Inferior parietal cortex (tissue), 1 donor: ENCODE results near the gene RAB28.

Experiments
- DNase-seq: peaks from one replicate; pipeline ENCODE4 v3.0.0-alpha.2; 2016; ENCODE audit errors: extremely low spot score

Gene RAB28

DNA sequence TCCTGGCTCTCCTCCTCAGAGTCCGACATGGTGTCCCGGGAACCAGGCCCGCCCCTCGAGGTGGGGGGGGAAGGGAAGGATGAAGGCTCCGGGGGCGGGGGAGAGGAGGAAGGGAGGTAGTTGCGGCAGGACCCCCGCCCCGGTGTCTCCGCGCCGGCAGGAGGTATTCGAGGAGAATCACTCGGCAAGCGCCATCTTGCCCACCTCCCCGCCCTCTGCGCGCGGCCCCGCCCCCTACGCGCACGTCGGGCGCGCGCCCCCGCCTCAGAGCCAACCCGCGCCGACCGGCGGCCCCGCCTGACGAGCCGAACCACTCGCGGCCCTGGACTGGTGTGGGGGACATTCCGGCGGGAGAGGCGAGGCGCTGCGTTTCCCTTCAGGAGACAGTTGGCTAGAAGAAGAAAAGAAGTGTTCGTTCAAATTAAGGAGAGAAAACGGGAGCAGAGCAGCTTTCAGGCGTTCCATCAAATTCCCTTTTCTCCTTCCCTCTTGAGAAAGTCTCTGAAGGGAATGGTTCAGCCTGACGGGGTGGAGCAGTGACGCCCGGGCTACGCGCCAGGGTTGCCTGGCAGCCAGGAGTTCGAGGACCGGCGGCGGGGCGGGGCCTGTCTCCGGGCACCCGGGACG lies at the start of gene RAB28:
RAB28 (minus strand) TSS at position 219 of the 627 bp plus-strand sequence.
- peak; percentile 97 for DNase-seq

DNA sequence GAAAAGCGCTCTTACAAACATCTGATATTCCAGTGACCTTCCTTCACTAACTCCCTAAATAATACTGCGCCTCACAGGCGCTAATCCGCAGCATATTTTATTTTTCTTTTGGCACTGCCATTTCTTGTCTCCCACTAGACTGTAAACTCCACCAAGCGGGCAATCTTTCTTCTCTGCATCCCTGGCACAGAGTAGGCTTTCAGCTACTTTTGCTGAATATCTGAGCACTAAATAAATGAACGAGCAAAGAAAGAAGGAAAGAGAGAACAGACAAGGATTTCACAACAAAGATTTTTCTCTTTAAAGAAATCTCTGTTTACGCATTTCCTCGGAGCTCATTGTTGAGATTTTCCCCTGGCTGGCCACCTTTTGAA lies 47.5 kb upstream of the RAB28 start:
- no peak for DNase-seq

DNA sequence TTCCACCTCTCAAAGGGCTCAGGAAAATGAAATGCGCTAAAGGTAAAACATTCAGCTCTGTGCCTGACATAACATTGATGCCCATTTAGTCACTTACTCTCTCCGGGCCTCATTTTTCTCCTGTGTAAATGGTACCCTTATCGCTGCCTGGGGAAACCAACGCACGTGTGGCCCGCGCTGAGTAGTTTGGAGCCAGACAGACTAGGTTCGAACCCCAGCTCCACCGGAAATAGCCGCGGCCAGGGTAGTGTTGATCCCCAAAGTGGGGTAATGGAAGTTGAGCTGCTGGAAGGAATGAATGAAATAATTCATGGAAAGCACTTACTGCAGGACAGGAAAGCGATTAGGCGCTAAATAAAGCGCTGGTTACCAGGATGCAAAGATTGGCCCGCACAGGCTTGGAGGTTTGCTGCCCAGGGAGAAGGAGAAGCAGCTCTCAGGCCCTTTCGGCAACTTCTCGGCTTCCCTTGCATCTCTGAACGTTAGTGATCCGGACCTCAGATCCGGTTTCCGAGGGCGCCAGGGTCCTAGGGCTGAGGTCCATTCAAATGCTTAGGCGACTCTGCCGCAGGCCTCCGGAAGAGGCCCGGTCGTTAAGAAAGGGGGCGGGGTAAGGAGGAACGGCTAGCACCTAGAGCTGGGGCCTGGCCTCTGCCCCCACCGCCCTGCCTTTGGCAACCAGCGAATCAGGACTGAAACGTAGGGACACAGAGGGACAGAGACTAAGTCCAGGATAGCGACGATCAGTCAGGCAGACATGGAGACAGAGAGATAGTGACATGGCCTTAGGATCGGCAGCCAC lies 46.9 kb upstream of the RAB28 start:
- DNase-seq: no peak

DNA sequence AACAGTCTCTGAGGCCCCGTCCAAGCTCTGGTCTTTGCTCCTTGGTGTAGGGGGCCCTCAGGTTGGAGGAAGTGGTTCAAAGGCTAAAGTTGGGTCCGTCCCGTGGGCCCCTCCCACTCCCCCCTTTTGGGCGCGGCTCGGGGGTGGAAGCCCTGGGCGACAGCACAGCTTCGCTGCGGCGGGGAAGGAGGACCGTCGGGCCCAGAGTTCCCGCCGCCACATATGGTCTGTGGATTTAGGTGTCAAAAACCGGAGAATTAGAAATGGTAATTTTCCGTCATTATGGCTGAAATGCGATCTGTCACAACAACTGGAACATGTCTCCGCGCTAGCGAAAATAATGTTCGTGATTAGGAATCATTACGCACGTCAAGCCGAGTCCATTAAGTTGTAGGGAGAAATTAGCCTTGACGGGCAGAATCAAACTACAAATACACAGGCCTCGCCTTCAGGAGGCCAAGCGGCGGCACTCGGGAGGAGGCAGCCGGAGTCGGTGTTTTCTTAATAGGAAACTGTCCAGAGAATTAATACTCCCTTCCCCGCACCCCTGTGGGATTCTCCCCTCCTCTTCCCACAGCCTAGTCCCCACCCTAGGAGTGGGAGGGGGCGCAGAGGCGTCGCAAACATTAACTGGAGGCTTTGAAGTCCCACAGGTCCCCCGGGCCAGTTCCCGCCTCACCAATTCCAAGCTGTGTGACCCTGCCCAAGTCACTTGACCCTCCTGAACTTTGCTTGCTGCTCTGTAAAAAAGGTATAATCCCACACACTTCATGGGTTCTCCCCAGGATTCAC lies 45.2 kb upstream of the RAB28 start:
- no peak for DNase-seq

DNA sequence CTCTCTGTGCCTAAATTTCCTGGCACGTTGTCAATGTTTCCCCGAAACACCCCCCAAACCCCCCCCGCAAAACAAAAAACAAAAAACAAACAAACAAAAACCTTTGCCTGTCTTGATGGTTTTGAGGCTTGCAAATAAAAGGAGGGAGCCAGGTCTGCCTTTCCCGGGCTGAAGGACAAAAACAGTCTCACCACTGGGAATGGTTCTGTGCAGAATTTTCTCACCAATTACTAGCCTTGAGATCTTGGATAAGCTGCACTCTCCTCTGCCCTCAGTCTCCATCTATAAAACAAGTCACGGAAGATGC lies 44.6 kb upstream of the RAB28 start:
- no peak for DNase-seq

DNA sequence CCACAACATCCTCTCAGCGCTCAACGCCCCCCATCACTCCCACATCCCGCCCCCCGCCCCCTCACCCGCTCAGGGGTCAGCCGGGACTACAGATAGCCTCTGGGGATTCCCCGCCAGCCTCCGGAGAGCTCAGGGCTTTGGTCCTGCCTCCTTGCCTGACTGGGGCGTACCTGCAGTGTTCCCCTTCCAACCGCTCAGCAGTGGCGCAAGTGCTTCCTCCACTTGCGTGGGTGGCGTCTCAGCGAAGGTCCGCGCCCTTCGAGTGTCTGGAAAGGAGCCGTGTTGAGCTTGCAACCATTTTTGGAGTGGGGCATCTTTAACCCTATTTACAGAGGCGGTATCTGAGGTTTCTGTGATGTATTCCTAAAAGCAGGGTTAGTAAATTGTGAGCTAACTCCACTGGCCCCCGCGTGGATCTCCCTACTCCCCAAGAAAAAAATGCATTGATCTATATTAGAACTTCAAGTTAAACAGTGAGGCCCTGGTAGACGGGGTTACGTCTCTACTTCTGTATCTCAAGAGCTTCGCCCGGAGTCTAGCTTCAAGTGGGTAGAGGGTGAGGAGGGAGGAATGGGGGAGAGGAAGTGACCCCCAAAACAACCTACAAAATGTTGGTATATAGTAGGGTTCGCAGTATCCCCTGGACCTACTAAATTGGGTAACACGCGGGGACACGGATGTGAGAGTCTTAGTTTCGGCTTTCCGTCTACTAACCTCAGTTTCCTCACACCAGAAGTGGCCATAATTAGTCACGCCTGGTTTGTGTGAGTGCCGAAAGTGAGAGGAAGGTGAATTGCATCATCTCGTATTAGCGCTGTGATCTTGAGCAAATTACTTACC lies 44.1 kb upstream of the RAB28 start:
- DNase-seq: no peak

DNA sequence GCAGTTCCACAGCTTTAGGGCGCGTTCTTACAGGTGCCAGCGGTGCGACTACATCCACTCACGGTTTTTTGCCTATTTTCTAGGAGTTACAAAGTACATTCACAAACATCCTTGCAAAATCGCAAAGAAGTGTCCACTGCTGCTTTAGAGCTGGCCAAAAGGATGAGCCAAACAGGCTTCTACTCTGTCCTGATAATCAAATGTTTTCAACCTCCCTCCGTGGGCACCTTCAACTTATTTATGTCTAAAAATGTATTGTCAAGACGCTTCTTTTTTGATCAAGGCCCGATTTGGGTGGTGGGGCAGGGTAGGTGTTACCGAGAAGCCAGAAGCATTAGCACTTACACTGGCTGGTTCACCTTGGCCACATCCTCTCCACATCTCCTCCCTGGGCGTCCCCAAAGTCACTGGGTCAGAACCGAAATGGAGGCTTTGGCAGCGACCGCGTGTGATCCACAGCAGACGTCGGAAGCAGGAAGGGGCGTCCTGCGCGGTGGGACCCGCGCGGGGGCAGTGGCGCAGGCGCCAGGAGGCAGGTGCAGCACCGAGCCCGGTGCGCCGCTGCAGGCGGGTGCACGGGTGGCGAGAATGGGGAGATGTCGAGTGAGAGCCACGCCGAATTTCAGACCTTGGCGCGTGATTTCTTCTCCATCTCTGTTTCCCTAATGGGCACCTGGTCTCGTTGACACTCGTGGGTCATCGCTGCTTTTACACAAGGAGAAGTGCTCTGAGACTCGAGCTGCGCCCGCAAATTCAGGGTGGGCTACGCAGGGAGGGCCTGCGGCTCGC lies 43.2 kb upstream of the RAB28 start:
- no peak for DNase-seq

DNA sequence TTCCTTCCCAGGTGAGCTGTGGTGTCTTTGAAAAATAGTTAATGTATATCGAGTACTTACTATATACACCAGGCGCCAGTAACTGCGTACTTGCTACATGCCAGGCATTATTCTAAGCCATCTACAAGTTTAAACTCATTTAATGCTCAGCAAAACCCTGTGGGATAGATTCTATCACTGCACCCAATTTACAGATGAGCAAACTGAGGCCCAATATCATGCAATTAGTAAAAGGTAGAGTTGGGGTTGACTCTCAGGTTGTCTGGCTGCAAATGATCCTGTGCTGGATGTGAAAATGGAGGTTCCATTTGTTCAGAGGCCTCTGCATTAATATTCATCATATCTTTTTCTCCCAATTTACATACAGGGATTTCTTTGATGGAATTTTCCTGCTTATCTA lies 42.5 kb upstream of the RAB28 start:
- DNase-seq: no peak

DNA sequence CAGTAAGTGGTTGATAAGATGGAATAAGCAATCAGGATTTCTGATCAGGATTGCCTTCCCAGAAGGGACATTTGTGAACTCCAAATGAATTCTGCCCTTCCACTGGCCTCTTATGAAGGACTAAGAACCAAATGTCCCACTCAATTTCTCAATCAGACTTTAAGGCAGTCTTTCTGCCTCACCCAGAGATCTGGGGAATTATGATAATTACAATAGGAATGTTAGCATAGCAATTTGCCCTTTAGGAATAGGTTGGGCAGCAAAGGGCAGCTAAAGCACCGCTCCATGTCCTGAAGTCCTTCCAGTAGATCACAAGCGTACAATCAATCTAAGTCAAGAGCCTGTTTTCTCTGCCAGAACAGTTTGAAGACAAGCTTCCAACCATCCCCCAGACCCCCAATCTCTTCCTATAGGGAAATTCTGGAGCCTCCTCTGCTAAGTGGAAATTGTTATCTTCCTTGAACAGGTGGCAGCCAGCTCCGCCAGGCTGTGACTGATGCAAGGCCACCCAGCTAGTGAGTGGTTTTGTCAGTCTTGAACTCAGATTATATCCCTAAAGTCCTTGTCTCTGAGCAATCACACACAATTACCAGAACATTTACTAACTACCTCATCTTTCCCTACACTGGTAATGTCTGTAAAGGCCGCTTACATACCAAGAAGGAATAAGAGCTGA lies 41.6 kb upstream of the RAB28 start:
- no peak for DNase-seq

DNA sequence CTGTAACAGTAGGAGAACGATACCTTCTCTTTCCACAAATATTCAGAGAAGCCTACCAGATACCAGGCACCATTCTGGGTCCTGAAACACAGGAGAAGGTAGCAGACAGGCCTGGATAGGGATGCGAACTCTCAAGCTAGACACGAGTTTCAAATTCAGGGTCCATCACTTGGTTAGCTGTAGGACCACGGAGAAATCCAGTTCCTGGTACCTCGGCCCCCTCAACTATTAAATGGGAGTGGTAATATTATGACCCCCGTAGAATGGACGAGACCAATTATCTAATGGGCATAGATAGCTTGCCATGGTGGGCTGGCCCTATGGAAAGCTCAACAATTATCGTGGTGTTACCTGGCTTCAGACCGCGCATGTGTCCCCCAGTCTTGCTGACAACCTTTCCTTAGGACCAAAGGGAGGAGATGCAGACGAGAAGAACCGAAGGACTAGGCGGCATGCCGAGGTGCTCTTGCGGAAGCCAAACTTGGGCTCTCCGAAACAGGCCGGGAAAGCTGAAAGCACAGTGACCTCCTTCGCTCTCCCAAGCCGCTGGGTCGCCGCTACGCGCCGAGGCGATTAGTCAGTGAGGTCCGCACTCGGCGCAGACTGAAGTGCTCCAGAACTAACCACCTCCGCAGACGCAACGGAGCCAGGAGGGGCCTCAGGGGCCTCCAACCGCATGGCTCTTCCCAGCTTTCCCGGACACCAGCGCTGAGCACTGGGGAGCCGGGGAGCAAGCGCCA lies 40.5 kb upstream of the RAB28 start:
- no peak for DNase-seq

DNA sequence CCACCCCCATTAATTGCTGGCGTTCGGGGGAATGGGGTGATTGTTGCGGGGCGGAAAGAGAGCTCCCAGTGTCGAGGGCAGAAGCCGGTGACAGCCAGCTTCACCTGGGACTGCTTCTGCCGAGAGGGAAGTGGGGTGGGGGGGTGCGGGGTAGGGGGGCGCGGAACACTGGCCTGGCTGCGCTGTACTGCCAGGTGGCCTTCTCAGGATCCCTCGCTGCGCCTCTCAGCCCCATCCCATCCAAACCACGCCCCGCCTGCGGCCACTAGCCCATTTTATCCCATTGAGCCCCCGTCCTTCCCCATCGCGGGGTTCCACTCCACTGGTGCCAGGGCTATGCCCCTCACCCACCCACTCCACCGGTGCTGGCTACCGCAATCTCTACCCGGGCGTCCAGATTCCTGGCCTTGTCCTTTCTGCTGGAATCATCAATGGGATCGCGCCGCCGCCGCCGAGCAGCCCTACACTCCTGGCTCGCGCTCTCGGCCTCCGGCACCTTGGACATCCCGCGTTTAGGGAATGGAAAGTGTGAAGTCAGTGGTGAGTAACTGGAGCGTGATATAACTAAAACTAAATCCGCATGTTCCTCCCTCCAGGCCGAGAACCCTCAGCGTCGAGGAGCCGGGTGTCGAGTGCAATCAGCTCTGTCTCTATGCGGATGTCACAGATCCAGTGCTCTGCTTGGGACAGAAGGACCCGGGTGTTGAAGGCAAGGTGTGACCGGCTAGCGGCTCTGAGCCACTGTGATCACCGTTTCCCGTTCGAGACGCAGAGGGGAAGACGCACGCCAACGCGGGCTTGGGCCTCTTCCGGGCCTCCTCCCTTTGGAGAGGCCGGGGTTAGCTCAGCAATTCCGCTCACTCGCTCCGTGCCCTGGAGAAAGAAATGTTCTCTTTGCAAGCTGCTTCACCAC lies 39.7 kb upstream of the RAB28 start:
- DNase-seq: no peak

DNA sequence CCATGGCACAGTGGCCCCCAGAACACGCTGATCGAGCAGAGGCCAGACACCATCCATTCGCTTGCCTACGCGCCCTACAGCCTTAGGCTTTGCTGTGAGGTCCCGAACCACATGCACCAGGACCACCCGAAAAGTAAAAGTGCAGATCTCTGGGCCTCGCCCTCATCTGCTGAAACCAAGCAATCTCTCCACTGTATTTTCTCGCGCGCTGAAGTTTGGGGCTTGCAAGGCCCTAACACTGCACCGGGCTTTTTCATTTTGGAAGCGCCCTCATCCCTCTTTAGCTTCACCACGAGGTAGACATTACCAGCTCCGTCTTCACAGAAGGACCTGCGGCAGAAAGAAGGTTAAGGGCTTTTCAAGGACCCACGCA lies 39.0 kb upstream of the RAB28 start:
- no peak for DNase-seq

DNA sequence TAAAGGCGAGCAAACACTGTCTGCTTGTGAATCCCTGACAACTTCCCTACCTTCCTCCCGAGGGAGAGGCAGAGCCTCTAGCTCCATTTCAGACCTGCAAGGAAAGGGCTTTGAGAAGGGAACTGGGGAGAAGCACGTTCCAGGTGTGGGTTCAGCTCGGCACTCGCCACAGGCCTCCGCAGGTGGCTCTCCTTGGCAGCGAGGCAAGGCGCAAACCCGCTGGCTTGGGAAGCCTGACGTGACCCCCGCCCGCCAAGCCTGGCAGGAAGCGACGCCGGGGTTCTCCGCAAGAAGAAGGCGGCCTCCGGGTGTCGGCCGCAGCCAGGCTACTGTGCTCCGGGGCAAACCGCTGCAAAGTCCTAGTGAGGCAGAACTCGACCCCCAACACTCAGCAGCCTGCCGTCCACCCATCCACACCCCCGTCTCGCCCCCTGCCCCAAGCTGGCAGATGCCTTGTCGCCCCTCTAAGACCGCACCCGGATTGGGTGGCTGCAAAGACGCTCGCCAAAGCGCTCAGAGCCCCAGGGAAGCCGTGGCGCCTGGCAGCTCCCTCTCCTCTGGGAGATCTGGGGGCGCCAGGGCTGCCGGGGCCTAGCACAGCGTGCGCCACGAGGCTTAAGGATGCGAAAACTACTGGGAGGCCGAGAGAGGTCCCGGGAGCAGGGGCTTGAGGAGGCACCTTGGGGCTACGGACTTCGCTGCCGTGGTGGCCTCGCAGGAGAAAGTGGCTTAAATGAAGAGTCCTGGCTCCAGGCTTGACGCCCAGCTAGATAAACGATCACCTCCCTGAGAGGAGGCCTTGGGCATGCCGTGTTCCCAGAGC lies 38.4 kb upstream of the RAB28 start:
- no peak for DNase-seq

DNA sequence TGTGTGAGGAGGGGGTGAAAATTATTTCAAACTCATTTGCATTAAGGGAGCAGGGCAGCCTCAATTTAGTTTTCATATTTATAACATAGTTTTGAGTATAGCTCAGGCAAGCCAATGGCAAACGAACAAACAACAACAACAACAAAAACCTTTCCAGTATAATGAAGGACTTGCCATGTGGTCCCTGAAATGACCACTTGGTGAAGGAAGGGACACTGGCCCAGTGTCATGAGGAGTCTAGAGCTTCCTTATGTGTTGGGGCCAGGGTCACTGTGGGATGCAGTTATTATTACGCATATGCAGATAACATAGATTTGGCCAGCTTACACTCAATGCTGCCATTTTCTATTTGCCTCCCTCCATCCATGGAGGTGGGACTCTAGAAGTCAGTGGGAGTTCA lies 36.9 kb upstream of the RAB28 start:
- no peak for DNase-seq

DNA sequence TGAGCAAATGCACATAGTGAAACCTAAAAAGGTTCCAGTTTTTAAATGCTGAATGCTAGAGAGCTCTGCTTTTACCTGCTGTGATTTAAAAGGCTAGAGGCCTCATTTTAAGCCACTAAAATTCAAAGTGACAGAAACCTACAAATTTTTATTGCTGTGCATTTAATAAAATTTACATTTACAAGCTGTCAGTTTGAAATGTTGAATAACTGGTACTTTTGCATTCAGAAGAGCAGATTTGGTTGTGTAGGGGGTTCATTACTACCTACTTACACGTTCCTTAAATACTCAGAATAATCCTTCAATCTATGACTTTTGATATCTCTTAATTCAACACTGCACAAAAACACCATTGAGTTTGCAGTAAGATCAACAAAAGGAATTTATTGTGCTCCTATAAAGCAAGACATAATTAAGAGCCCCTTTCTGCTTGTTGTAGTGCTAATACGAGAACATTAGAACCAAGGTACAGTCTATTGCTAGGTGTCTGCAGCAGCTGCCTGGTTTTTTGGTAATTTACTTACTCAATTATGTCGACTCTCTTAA lies 32.2 kb upstream of the RAB28 start:
- DNase-seq: no peak

DNA sequence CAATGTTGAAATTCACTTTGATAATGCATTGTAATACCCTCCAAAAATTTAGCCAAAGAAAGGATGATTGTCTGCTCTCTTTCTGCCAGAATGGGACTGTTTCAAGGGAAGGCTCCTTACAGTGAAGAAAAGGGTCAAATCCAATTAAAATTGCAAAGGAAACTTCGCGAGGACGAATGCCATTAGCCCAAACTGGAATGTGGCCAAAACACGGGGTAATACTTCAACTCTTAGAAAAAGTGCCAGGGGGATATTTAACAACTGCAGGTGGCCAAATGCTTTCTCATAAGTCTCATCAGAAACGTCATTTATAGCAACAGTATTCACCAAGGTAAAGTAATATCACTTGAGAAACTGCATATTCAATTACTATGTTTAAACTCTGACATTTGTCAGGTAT lies 31.1 kb upstream of the RAB28 start:
- no peak for DNase-seq

DNA sequence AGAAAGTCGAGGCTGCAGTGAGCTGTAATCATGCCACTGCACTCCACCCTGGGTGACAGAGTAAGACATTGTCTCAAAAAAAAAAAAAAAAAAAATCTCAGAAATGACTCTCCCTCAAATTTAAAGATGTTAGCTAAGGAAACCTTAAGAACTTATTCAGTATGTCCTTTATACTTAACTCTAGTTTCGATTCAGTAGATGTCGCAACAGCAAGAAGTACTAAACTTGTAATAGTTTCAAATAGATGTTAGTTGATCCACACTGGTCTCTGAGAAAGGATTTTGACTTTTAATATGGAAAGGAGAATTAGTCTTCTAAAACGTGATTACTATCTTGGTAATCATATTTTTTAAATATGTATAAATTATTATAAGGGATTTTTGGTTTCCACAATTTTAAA lies 30.6 kb upstream of the RAB28 start:
- no peak for DNase-seq

DNA sequence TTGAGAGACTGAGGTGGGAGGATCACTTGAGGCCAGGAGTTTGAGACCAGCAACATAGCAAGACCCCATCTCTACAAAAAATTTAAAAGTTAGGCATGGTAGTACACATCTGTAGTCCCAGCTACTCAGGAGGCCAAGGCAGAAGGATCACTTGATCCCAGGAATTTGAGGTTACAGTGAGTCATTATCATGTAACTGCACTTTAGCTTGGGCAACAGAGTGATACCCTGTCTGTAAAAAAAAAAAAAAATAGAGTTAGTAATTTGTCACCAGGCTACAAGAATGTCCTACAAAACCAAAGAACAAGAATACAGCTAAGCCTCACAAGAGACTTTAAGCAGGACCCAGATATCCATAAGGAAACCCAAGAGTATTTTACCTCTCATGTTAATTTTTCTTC lies 27.0 kb upstream of the RAB28 start:
- DNase-seq: no peak
